Measurements from ENCODE around the gene UBE2R2.
"Not testable (repeated sequence)": the region's sequence is repeated elsewhere in the genome, so short reads cannot be mapped to it uniquely, and the experiment has no call there.

Gene UBE2R2, protein sequence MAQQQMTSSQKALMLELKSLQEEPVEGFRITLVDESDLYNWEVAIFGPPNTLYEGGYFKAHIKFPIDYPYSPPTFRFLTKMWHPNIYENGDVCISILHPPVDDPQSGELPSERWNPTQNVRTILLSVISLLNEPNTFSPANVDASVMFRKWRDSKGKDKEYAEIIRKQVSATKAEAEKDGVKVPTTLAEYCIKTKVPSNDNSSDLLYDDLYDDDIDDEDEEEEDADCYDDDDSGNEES

GRCh38 chr9:33816327-33817252 lies at the start of gene UBE2R2:
TSS of gene UBE2R2 (plus strand) at chr9:33817160. CDS start at chr9:33817758, 598 bp downstream.
- peak; percentile 84 for DNase-seq

GRCh38 chr9:33770156-33770880 lies 46.6 kb upstream of the UBE2R2 start:
- not testable (repeated sequence) for DNase-seq

- not testable (repeated sequence) for DNase-seq
Observed at GRCh38 chr9:33773135-33773534, 43.8 kb upstream of the UBE2R2 start.

DNA sequence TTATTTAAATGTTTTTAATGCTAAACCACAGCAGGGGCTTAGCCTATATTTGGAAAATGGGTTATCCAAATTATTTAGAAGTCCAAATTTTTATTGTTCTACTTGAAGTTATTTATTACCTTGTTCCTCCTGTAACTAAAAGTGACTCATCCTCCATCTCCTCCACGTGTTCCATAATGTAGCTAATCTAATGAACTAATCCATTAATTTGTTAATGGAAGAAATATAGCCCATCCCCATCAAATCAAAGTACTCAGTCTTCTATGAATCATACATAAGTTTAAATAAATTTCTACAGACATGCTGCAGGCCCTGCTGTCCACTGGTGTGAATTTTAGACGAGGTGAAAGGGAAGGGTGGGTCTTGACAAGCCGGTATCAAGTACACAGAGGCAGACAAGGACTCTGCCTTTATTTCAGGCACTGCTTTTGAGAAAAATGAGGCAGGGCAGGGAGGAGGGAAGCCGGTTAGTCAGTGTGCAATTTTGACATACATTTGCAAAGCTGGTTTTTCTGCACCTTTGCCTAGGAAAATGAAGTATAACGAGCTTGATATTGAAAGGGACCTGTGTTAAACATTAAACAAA lies 42.8 kb upstream of the UBE2R2 start:
- peak; percentile 91 for DNase-seq

DNA sequence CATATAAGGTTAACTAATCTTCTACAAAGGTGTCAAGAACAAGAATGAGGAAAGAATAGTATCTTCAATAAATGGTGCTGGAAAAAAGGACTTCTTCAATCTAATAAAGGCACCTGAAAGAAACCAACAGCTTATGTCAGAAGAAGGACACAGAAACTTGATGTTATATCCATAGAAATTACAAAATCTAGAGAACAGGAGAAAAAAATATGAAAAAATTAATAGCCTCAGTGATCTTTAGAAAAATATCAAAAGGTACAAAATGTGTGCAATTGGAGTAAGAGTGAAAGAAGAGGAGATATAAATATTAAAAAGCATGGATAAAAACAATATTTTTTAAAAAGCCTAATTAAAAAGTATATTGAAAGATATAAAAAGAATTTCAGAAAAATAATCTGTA lies 40.4 kb upstream of the UBE2R2 start:
- no peak for DNase-seq

- peak; percentile 68 for DNase-seq
Observed at GRCh38 chr9:33778700-33779351, 38.1 kb upstream of the UBE2R2 start.

DNA sequence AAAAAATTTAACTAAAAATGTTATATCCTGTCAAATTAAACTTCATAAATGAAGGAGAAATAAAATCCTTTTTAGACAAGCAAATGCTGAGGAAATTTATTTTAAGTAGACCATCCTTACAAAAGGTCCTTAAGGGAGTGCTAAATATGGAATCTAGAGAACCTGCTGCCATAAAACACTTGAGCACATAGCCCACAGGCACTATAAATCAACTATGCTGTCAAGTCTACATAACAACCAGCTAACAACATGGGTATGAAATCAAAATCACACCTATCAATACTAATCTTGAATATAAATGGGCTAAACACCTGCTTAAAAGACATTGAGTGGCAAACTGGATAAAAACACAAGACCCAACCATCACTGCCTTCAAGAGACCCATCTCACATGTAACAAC lies 36.7 kb upstream of the UBE2R2 start:
- DNase-seq = no peak

DNA sequence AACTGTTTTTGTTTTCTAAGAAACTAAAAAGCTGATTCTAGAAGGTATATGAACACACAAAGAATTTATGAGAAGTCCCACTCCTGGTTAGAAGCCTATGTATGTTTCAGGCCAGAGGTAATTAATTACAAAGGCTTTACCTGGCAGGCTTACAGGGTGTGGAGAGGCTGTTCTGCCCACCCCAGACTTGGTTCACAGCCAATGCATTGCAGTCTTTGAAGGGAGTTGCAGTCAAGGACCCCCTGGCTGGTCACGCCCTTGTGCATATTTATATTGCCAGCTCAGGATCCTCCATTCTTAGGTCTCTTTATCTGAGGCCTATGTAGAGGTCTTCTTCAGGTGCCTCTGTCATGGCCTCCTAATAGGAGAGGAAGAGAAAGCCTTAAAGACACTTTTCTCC lies 35.2 kb upstream of the UBE2R2 start:
- no peak for DNase-seq

DNA sequence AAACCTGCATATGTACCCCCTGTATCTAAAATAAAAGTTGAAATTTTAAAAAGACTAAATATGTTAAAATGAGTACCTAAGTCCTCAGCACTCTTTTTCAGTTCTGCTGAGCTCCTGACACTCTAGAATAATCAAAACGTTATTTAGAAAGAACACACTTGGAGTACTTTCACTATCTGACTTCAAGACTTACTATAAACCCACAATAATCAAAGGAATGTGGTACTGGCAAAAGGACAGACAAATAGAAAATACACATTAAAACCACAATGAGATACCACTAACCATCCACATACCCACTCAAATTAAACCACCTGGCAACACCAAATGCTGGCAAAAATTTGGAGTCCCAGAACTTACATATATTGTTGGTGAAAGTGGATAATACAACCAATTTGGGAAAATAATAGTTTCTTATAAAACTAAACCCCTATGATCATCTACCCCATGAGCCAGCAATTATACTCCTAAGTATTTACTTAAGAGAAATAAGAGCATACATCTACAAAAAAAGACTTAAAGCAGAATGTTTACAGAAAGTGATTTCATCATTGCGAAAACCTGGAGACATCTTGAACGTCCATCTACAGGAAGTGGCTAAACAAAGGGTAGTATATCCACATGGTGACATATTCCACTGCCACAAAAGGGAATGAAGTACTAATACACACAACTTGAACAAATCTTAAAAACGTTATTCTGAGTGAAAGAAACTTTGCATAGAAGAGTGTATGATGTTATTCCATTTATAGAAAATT lies 34.4 kb upstream of the UBE2R2 start:
- no peak for DNase-seq

DNA sequence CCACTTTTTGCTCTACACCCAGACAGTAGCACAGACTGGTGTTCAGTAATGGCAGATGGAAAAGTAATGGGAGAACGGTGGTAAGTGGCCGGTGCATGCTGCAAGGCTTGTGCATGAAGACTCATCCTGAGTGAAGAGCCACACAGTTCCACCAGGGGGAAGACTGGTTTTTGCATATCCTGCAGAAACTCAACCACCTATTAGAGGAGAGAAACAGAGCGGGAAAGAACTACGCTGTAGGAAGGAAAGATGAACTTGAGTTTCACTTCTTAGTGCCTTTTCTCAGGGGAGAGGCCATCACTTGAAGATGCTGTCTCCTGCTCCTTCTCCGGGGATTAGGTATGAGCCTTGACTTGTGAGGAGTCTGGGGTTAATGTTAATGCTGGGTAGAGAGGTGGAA lies 31.0 kb upstream of the UBE2R2 start:
- no peak for DNase-seq

DNA sequence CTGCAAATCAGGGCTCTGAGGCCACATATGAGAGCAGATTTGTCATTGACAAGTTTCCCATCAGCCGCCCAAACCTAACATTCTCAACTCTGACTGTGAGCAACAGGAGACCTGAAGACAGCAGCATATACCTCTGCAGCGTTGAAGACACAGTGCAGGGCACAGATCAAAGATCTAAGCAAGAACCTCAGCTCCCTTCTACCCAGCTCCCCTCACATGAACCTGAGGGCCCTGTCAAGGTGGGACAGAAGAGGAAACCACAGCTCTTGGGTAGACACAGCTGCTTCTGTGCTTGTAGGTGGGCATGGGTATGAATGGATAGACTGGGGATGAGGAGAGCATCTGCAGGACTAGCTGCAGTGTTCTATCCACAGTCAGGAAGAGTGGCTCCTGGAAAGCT lies 30.3 kb upstream of the UBE2R2 start:
- no peak for DNase-seq

- DNase-seq = no peak
Observed at GRCh38 chr9:33787839-33788238, 29.1 kb upstream of the UBE2R2 start.

DNA sequence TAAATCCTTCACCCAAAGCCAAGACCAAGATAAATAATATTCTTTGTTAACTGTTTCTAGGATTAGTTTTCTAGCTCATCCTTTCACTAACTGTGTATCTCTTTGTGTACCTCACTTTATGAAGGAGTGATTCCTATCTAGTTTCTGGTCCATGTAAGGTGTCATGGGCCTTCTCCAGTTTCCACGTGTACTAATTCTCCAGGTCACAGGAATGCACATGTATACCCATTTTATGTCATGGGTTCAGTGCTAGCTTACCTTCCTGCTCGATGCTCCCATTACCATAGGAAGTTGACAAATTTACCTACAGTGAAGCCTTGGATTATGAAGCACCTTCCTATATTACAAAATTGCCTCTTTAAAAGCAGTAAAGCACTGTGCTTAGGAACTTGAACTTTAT lies 27.5 kb upstream of the UBE2R2 start:
- not testable (repeated sequence) for DNase-seq

DNA sequence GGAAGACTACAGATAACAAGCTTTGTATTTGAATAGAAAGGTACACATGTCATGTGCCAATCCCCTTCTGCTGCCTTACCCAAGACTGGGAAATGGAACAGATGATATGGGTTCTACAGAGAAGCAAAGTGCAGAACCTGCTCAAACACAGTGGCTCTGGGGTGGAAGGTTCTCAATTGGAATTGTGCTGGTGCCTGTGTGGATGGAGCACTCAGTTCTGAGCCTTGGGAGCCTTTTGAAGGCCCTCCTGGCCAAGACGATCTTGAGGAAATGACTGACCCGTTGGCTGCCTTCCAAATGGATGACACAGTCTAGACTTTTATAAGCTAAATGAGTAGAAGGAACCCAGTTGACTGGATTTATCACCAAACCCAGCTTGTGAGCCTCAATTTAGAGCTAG lies 25.8 kb upstream of the UBE2R2 start:
- no peak for DNase-seq

- not testable (repeated sequence) for DNase-seq
Observed at GRCh38 chr9:33793496-33793895, 23.5 kb upstream of the UBE2R2 start.

DNA sequence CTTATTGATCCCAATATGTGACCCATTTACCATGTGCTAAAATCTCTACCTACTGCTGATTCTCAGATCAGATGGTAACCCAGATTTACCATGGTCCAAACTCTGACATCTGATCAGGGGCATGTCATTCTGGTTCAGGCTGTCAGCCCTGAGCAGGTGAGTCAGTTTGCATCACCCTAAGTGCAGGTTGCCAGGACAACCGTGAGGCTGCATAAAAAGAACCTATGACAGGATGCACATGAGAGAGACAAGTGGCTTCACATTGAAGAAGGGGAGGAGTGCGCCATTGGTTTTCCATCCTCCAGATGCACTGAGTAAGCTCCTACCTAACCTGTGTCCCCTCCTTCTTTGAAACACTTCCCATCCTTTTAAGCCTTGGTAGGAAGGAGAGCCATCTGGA lies 22.4 kb upstream of the UBE2R2 start:
- DNase-seq = no peak

DNA sequence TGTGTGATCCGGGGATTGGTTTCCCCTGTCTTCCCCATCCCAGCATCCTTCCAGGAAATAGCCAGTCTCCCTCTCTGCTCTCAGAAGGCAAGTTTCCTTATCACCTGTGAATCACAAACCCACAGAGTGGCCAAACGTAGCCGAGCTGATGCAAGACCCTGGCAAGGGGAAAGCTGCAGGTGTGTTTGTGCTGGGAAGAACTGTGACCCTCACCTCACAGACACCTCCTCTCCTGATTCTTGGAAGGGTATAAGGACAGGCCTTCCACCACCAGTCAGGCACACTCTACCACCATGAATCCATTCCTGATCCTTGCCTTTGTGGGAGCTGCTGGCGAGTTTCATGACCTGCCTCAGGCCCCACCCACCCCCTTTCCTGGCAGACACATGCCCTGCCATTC lies 21.7 kb upstream of the UBE2R2 start, which contains the start of gene PRSS3:
Gene PRSS3, plus strand, starts transcription at position 281 of the 400 bp plus-strand sequence. Its CDS starts 13 bp downstream, at position 294.
- DNase-seq = no peak

GRCh38 chr9:33795819-33796218 lies 21.1 kb upstream of the UBE2R2 start:
- no peak for DNase-seq

DNA sequence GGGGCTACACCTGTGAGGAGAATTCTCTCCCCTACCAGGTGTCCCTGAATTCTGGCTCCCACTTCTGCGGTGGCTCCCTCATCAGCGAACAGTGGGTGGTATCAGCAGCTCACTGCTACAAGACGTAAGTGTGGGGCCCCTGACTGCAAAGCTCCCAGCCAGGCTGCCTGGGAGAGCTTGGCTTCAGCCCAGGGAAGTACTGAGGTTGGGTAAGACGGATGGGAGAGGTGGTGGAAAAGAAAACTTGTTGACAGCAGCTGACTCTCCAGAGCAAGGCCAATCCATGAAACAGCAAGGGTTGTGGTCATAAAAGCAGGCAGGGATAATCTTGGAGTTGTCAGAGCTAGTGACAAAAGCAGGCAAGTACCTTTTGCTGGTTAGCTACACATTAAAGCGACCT lies 20.3 kb upstream of the UBE2R2 start:
- not testable (repeated sequence) for DNase-seq

GRCh38 chr9:33797837-33798236 lies 19.1 kb upstream of the UBE2R2 start:
- DNase-seq = no peak

DNA sequence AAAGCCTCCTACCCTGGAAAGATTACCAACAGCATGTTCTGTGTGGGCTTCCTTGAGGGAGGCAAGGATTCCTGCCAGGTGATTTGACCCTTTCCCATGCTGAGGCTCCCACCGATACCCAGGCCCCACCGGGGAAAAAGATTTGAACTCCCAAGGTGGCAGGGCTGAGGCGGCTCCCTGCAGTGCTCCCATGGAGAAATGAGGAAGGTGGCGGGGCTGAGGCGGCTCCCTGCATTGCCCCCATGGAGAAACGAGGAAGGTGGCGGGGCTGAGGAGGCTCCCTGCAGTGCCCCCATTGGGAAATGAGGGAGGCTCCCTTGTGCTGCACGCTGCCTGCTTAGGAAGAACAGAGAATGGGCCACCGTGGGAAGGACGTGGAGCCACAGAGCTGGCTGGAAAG lies 18.4 kb upstream of the UBE2R2 start:
- no peak for DNase-seq
